ENCODE measurements around the gene TMEM62.

Gene TMEM62

GRCh38 chr15:43226436-43227305 lies 93.3 kb downstream of the TMEM62 start:
- DNase-seq (ENCODE audit: insufficient read length, low spot score) (no peak), FAIRE-seq (no peak)

- FAIRE-seq (no peak), DNase-seq (ENCODE audit: insufficient read length, low spot score) (no peak)
Measured at GRCh38 chr15:43229977-43230376, 96.6 kb downstream of the TMEM62 start.

DNA sequence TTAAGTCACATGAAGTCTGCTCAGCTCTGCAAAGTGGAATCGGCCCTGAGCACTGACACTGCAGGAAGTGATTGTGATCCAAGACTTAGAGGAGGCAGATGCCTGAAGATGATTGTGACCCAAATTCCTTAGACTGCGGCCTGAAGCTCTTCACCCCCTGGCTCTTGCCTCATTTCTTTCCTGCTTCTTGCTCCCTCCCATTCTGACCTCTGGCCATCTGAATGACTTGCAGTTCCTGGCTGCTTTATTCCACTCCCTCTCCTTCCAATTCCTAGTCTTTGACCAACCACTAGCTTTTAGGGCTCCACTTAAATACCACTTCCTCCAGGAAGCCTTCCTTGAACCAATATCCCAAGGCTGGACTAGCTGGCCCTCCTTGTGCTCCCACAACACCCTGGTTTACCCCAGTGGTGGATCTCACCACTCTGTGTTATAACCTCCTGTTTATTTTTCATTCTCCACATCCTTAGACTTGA lies 97.3 kb downstream of the TMEM62 start:
- FAIRE-seq (no peak), DNase-seq (ENCODE audit: insufficient read length, low spot score) (no peak)

DNA sequence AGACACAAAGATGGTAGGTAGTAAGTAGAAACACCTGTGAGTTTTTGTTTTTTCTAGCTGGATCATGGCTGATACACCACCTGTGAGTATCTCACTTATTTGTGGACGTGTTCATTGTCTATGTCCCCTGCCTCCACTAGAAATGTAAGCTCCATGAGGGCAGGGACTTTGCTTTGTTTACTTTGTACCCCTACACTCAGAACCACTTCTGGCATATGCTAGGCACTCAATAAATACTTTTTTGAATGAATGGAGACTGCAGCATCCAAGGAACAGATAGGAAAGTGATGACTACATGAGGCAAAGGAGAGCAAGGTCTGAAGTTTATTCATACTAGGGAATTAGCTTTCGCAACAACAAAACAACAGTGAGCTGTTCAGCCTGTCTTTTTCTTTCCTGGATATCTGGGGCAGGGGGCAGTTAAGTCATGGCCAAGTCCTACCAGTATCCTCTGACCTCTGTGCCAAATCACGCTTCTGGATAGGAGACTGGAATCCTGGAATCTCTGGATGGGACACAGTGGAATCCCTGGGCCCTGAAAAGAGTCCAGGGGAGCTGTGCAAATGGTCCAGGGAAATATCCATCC lies 99.0 kb downstream of the TMEM62 start:
- DNase-seq (ENCODE audit: insufficient read length, low spot score) = no peak
- FAIRE-seq = no peak

Measured in HTR-8/SVneo (cell line).